Activated CD4-positive, alpha-beta memory T cell treated with anti-CD3 and anti-CD28 coated beads, Interleukin-2, amount 10 ng/mL, durations not matched to agents 7 days and 5 days (primary cell): Measurements from ENCODE around the gene DKC1. TPM values are rescaled to one million over a fixed set of nuclear protein-coding genes. Genes with fewer than 3 reads are reported as not detected.

Experiments
- CTCF ChIA-PET: fragments of 350-600 bp; sonication (Branson Sonifier 250); formaldehyde crosslinking; loops from one replicate; lab custom pipeline; 2021; ENCODE audit warnings: antibody characterized with exemption, inconsistent platforms; lab: Charles Lee
- POLR2A ChIA-PET: fragments of 350-600 bp; sonication (Branson Sonifier 250); formaldehyde crosslinking; loops from one replicate; lab custom pipeline; 2021; ENCODE audit warnings: antibody characterized with exemption; lab: Charles Lee
- DNase-seq: peaks from one replicate; pipeline ENCODE4 v3.0.0-alpha.2; 2020
- H3K27ac Mint-ChIP-seq: one replicate; pipeline ENCODE4 v1.8.0; 2021; ENCODE audit warnings: mild to moderate bottlenecking, mixed read lengths
- H3K27me3 Mint-ChIP-seq: one replicate; pipeline ENCODE4 v1.8.0; 2021; ENCODE audit warnings: mixed read lengths
- H3K36me3 Mint-ChIP-seq: one replicate; pipeline ENCODE4 v1.8.0; 2021; ENCODE audit warnings: low read depth, mixed read lengths
- H3K4me1 Mint-ChIP-seq: one replicate; pipeline ENCODE4 v1.8.0; 2021; ENCODE audit warnings: mixed read lengths
- H3K4me3 Mint-ChIP-seq: one replicate; pipeline ENCODE4 v1.8.0; 2021; ENCODE audit warnings: mild to moderate bottlenecking, mixed read lengths
- H3K9me3 Mint-ChIP-seq: one replicate; pipeline ENCODE4 v1.8.0; 2021; ENCODE audit warnings: mixed read lengths
- total RNA-seq, 2 experiments: library from RNA; stranded (reverse); gene quantifications; one replicate each; pipeline ENCODE4 v1.2.3, GENCODE V29; 2021

DKC1 gene
- total RNA-seq, 2 experiments from 2014 or later: 46.8 to 50.4 TPM

DNA sequence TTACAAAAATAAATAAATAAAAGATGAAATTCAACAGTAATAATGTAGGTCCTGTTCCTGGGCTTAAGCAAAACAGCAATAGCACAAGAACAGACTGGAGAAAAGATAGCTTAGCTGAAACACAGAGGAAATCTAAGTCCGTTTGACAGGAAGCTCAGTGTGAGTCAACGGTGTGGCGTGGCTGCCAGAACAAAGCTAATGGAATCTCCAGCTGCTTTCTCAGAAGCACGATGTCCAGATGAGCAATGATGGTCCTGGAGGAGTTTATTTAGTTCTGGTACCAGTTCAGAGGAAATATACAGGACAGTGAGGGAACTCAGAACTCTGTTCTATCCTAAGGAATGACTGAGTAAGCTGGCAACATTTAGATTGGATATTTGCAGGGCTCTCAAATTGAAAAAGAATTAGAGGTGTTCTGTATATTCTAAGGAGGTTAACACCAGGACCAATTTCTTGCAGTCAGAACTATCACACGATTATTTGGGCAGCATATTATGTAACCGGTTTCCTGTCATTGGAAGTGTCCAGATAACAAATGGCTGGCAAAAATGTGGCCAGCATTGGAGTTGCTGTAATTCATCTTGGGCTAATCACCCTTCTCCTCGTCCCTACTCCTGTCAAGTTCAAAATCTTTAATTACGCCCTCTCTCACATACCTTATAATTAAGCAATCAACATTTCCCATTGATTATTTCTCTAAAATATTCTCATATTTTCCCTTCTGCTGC lies 24.5 kb upstream of the DKC1 start:
- peak overlapping the region; percentile 98 for H3K27ac Mint-ChIP-seq
- POLR2A ChIA-PET: interaction anchor here (0.6 to 1.1 kb wide), 5 partner anchors 10 to 856 kb away, joined by 3 to 10 read pairs (median 3); partner anchors contain the start of gene GAB3
- peak overlapping the region; percentile 24 for H3K4me3 Mint-ChIP-seq
- CTCF ChIA-PET: interaction anchor here (0.7 to 2.2 kb wide), 6 partner anchors 8 to 22 kb away, joined by 3 to 26 read pairs (median 4); partner anchors contain the start of gene GAB3
- H3K27me3 Mint-ChIP-seq: no peaks in the 10 kb centered on the region
- peaks cover 30% of the 10 kb centered on the region for H3K36me3 Mint-ChIP-seq
- peak; percentile 42 for DNase-seq
- H3K9me3 Mint-ChIP-seq: no peaks in the 10 kb centered on the region
- H3K4me1 Mint-ChIP-seq: peaks cover 86% of the 10 kb centered on the region

DNA sequence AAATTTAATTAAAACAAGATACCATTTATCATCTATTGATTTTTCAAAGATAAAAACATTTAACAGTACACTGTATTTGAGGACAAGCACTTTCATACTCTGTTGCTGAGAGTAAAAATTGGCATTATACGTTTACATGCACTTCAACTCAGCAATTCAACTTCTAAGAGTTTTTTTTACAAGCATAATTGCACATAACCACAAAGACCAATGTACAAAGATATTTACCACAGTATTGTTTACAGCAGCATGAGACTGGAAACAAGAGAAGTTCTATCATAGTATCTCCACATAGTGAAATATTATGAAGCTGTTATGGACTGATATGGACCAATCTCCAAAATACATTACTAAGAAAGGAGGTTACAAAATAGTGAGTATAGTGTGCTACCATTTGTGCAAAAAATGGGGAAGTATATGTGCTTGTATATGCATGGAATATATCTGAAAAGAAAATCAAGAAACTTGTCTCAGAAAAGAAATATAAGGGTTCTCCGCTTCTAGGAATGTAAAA lies 22.7 kb upstream of the DKC1 start:
- Mint-ChIP-seq H3K36me3 (peaks cover 37% of the 10 kb centered on the region), H3K4me3 (no peak overlapping the region), H3K27me3 (no peaks in the 10 kb centered on the region), H3K9me3 (no peaks in the 10 kb centered on the region), H3K4me1 (peaks cover 70% of the 10 kb centered on the region), H3K27ac (peak overlapping the region; percentile 31)
- CTCF ChIA-PET: interaction anchor here (1.0 to 1.4 kb wide), 3 partner anchors 9 to 21 kb away, joined by 3 to 5 read pairs (median 4); no protein-coding TSS in a partner anchor
- POLR2A ChIA-PET: interaction anchor here (1.0 to 1.9 kb wide), 3 partner anchors 9 to 193 kb away, joined by 3 to 8 read pairs (median 5); partner anchors contain the start of gene IKBKG
- DNase-seq: no peak

DNA sequence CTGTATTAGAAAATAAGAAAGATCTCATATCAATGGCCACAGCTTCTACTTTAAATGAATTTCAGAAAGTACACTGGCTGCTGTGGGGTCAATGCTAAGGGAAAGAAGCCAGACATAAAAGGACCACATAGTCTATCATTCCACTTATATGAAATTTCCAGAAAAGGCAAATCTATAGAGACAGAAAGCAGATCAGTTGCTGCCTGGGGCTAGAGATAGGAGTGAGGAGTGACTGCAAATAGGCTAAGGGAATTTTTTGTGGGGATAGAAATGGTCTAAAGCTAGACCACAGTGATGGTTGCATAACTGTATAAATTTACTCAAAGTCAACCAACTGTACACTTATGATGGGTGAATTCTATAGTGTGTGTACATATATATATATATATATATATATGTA lies 20.1 kb upstream of the DKC1 start:
- Mint-ChIP-seq H3K27ac (no peak overlapping the region), H3K36me3 (peaks cover 35% of the 10 kb centered on the region), H3K27me3 (no peaks in the 10 kb centered on the region), H3K4me1 (peaks cover 55% of the 10 kb centered on the region), H3K9me3 (no peaks in the 10 kb centered on the region), H3K4me3 (no peak overlapping the region)
- DNase-seq: no peak
- CTCF ChIA-PET: no interaction called here
- POLR2A ChIA-PET: no interaction called here

DNA sequence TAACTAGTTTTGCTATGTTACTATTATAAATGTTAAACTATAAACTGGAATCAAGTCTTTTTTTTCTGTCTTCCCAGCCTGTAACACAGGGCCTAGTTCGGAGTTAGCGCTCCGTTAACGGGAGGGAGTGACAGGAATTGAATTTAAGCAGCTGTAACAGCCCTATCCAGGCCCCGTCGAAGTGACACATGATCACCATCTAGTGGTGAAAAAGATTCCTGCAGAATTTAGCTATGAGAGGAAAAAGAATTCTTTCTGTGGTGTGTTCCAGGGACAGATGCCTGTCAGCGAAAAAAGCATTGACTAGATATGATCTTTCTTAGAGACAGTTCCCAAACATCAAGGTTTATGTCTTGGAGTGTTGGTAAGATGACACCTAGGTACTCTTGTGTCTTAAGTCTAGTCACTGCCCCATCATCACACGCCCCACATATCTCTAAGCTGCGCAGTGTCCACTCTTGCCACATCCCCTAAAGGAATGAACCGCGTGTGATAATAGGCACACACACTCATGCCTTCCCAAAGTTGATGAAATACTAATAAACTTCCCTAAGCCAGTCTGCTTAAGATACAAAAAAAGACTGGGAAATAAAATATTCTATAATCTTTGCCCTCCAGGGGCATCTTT lies 13.8 kb upstream of the DKC1 start:
- Mint-ChIP-seq H3K27ac (peak overlapping the region; percentile 31), H3K9me3 (no peaks in the 10 kb centered on the region), H3K36me3 (peaks cover 19% of the 10 kb centered on the region), H3K4me1 (peaks cover 35% of the 10 kb centered on the region), H3K4me3 (peak overlapping the region; percentile 68), H3K27me3 (peaks cover 8% of the 10 kb centered on the region)
- peak; percentile 50 for DNase-seq
- CTCF ChIA-PET: interaction anchor here (0.9 to 5.1 kb wide), 14 partner anchors 8 to 206 kb away, joined by 3 to 71 read pairs (median 10); partner anchors contain the start of genes DKC1 and SMIM9
- POLR2A ChIA-PET: interaction anchor here (0.7 to 4.5 kb wide), 9 partner anchors 8 to 35 kb away, joined by 3 to 39 read pairs (median 10); partner anchors contain the start of gene DKC1

DNA sequence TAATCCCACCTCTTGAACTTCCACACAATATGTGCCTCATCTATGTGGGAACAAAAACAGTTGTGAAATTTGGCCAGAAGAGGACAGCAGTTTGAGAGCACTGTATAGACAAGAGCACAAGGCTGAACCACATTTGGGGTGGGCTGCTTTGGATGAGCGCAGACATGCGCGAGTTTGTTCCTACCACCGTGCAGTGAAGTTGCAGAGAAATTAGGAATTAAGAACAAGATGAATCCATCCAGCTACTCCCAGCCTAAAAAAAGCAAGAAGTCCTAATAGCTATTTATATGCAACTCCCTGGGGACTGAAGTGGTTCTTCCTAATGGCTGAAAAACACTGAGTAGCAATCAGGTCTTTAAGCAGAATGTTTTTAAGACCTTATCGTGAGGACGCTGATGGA lies 12.8 kb upstream of the DKC1 start:
- no peaks in the 10 kb centered on the region for H3K9me3 Mint-ChIP-seq
- no peak overlapping the region for H3K27ac Mint-ChIP-seq
- H3K4me1 Mint-ChIP-seq: peaks cover 35% of the 10 kb centered on the region
- ChIA-PET CTCF (interaction anchor here (1.3 to 5.1 kb wide), 10 partner anchors 9 to 93 kb away, joined by 3 to 71 read pairs (median 12); partner anchors contain the start of genes DKC1 and SMIM9), POLR2A (interaction anchor here (0.6 to 4.5 kb wide), 8 partner anchors 12 to 37 kb away, joined by 3 to 39 read pairs (median 7); partner anchors contain the start of gene DKC1)
- peak overlapping the region; percentile 75 for H3K4me3 Mint-ChIP-seq
- H3K36me3 Mint-ChIP-seq: peaks cover 15% of the 10 kb centered on the region
- DNase-seq: no peak
- H3K27me3 Mint-ChIP-seq: peaks cover 8% of the 10 kb centered on the region

DNA sequence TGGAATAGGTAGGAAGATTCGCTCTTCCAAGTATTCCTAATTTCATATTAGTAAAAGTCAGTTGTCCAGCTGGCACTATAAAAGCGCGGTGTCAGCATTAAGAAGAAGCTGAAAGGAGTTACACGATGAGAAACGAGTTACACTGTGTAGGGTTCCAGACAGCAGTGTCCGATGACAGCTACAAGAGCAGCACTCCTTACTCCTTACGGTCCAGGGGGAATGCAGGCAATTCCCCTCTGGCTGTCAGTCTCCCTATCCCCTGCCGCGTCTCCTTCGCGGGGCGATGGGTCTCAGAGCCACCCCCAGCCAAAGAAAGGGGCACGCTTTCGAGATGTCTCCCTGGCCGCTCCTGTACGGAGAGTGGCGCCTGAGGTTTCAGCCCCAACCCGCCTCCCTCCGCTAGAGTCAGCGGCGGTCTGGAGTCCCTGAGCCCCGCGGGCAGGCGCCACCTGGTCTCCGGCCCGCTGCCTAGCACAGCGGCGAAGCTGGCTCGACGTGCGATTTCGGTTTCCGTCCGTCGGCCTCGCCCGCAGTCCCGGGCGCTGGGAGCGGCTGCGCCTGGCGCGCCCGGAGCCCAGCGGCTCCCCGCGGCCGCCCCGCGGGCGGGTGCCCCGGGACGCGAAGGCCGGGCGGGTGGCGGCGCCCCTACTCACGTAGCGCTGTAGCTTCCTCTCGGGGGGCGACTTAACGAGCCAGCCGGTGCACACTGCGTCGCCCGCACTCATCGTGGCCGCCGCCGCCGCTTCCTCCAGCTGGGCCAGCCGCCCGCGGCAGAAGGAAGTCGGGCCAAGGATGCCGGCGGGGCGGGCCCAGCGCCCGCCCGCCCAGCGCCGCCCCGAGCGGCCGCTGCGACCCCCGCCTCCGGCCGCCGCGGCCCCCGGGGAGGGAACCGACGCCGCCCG lies 12.1 kb upstream of the DKC1 start, which contains the start of gene GAB3:
Gene GAB3 (minus strand): TSS at position 777 of the 902 bp plus-strand sequence. CDS start 52 bp downstream, at position 725.
- H3K27ac Mint-ChIP-seq: no peak within 1 kb of the TSS
- ChIA-PET CTCF (interaction anchor here (1.4 to 5.1 kb wide), 9 partner anchors 11 to 92 kb away, joined by 3 to 71 read pairs (median 10); partner anchors contain the start of gene DKC1), POLR2A (interaction anchor here (1.0 to 4.5 kb wide), 7 partner anchors 10 to 32 kb away, joined by 3 to 39 read pairs (median 10); partner anchors contain the start of gene DKC1)
- DNase-seq: peak; percentile 52
- no peaks in the 10 kb centered on the region for H3K9me3 Mint-ChIP-seq
- H3K36me3 Mint-ChIP-seq: peaks cover 10% of the 10 kb centered on the region
- H3K4me3 Mint-ChIP-seq: peak within 1 kb of the TSS; percentile 75
- H3K4me1 Mint-ChIP-seq: peaks cover 32% of the 10 kb centered on the region
- H3K27me3 Mint-ChIP-seq: peaks cover 8% of the 10 kb centered on the region

DNA sequence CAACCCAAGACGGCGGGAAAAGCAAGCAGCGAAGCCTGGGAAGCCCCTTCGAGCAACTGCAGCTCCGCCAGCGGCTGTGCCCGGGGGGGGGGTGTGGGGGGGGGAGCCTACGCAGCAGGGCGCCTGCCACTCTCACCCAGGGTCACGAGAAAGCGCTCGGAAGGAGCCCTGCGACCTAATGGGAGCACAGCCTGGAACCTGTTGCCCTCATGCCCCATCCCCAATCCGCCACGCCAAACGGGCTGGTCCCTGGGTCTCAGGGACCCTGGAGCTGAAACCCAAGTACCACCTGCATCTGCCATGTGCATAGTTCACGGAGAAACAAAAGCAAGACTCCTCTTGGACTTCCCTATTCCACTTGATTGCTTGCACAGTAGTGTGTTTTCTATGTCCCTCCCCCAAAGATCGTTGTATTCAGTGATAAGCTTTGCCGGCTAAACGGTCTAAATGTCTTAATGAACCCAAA lies 11.4 kb upstream of the DKC1 start:
- Mint-ChIP-seq H3K27me3 (peaks cover 8% of the 10 kb centered on the region), H3K27ac (no peak overlapping the region), H3K4me1 (peaks cover 29% of the 10 kb centered on the region), H3K9me3 (no peaks in the 10 kb centered on the region), H3K36me3 (peaks cover 7% of the 10 kb centered on the region), H3K4me3 (peak overlapping the region; percentile 59)
- ChIA-PET CTCF (interaction anchor here (1.4 to 5.1 kb wide), 6 partner anchors 11 to 89 kb away, joined by 3 to 71 read pairs (median 16); partner anchors contain the start of gene DKC1), POLR2A (interaction anchor here (1.0 to 4.5 kb wide), 5 partner anchors 10 to 33 kb away, joined by 3 to 39 read pairs (median 20); partner anchors contain the start of gene DKC1)
- DNase-seq: no peak

DNA sequence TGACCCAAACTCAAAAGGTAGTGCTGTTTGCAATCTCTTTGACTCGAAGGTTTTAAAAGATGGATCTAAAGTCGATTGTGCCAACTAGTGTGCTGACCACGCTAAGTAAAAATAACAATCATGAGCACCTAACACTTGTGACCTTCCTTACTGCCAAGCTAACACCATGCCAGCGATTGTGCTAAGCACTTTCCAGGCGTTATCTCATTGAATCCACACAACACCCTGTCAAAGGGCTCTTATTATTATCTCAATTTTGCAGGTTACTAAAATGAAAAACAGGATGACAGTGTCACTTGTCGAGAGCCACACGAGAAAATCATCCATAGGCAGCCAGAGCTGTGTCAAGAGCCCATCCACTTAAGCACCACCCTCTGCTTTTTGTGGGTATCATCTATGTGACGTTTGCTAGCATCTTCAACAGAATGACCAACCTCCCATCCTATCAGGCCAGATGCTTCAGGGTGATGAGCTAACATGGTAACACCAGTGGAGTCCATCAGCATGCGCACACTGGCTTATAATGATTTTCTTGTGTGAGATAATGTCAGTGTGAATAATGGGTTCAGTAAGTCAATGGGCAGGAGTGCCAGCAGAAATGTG lies 10.9 kb upstream of the DKC1 start:
- peaks cover 27% of the 10 kb centered on the region for H3K4me1 Mint-ChIP-seq
- H3K9me3 Mint-ChIP-seq: no peaks in the 10 kb centered on the region
- CTCF ChIA-PET: interaction anchor here (1.4 to 5.1 kb wide), 3 partner anchors 11 to 33 kb away, joined by 3 to 71 read pairs (median 3); partner anchors contain the start of gene DKC1
- POLR2A ChIA-PET: interaction anchor here (1.0 to 4.5 kb wide), 3 partner anchors 12 to 33 kb away, joined by 3 to 39 read pairs (median 32); partner anchors contain the start of gene DKC1
- peaks cover 6% of the 10 kb centered on the region for H3K36me3 Mint-ChIP-seq
- no peak for DNase-seq
- peak overlapping the region; percentile 59 for H3K4me3 Mint-ChIP-seq
- H3K27ac Mint-ChIP-seq: no peak overlapping the region
- H3K27me3 Mint-ChIP-seq: peaks cover 8% of the 10 kb centered on the region

DNA sequence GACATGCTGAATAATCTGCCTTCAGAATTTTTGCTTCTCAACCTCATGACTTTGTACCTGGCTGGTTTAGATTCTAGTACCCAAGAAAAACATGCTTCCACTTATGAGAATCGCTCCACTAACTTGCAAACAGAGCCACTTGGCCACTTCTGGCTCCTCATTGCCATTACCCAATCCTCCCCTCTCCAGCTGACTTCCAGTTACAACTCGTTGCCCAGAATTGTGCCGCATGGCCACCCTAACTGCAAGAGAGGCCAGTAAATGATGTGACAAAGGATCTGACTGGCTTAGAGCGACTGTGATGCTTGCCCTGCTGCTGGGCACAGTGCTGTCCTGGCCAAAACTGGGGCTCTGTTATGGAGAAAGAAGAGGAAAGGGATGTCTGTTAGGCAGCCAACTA lies 4.0 kb upstream of the DKC1 start:
- Mint-ChIP-seq H3K27me3 (no peaks in the 10 kb centered on the region), H3K36me3 (no peaks in the 10 kb centered on the region), H3K4me1 (peaks cover 16% of the 10 kb centered on the region), H3K27ac (no peak overlapping the region), H3K4me3 (no peak overlapping the region), H3K9me3 (no peaks in the 10 kb centered on the region)
- POLR2A ChIA-PET: no interaction called here
- no peak for DNase-seq
- CTCF ChIA-PET: no interaction called here

DNA sequence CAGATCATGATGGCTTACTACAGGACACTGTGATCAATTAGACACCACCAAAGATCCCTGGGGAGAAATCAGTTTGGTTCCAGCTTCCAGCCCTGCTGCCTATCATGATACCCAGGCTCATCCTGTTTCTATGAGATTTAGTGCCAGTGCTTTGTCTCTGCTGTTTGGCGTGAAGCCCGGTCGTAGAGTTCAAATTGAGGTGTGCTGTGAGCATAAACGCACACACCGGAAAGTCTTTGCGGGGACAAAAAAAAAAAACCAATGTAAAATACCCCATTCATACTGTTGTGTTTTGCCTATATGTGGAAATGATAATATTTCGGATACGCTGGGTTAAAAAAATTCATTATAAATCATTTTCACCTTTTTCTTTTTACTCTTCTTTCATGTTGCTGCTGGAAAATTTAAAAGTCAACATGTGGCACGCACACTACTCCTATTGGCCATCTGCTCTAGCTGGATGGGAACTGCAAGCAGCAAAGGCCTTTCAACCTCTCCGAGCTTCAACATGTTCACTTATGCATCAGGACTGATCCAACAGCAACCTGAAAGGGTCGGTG lies 607 bp upstream of the DKC1 start:
- Mint-ChIP-seq H3K9me3 (no peaks in the 10 kb centered on the region), H3K27ac (peak overlapping the region; percentile 86), H3K4me3 (peak overlapping the region; percentile 86), H3K27me3 (no peaks in the 10 kb centered on the region), H3K36me3 (peaks cover 23% of the 10 kb centered on the region), H3K4me1 (peaks cover 41% of the 10 kb centered on the region)
- no peak for DNase-seq
- ChIA-PET CTCF (interaction anchor here (0.8 to 2.3 kb wide), 5 partner anchors 11 to 49 kb away, joined by 3 to 10 read pairs (median 4); partner anchors contain the start of gene GAB3), POLR2A (interaction anchor here (0.7 to 3.0 kb wide), 10 partner anchors 9 to 363 kb away, joined by 3 to 39 read pairs (median 4); partner anchors contain the start of genes FUNDC2, GAB3 and SMIM9)

DNA sequence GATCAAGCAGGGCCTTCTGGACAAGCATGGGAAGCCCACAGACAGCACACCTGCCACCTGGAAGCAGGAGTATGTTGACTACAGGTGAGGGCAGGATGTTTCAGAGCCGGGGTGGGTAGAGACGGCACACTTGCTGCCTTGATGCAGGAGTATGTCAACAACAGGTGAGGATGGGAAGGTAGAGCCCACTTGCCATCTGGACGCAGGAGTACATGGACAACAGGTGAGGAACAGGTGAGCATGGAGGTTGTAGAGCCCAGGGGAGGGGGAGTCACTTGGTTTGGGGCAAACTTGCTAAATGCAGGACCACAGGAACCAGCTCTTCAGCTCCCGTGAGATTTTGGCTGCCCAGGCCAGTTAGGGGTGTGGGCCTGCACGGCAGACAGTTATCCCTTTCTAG lies 12.0 kb downstream of the DKC1 start:
- no peaks in the 10 kb centered on the region for H3K9me3 Mint-ChIP-seq
- H3K27ac Mint-ChIP-seq: no peak overlapping the region
- no peak for DNase-seq
- CTCF ChIA-PET: no interaction called here
- no peak overlapping the region for H3K4me3 Mint-ChIP-seq
- peaks cover 24% of the 10 kb centered on the region for H3K4me1 Mint-ChIP-seq
- H3K36me3 Mint-ChIP-seq: peaks cover 70% of the 10 kb centered on the region
- H3K27me3 Mint-ChIP-seq: no peaks in the 10 kb centered on the region
- POLR2A ChIA-PET: interaction anchor here (1.2 kb wide), 1 partner anchor 13 kb away, joined by 3 read pairs; no protein-coding TSS in a partner anchor
